Activated CD4-positive, alpha-beta T cell treated with anti-CD3 and anti-CD28 coated beads for 48 hours (primary cell): ENCODE measurements around the gene CTIF.
"Not testable (repeated sequence)": the region's sequence is repeated elsewhere in the genome, so short reads cannot be mapped to it uniquely, and the experiment has no call there.

Experiments
- DNase-seq: peaks from one replicate; pipeline ENCODE4 v3.0.0-alpha.2; 2020

CTIF gene

GRCh38 chr18:48715711-48716361, 177.0 kb downstream of the CTIF start:
- no peak for DNase-seq

GRCh38 chr18:48717227-48717626, 178.4 kb downstream of the CTIF start:
- DNase-seq, result not testable (repeated sequence)

DNA sequence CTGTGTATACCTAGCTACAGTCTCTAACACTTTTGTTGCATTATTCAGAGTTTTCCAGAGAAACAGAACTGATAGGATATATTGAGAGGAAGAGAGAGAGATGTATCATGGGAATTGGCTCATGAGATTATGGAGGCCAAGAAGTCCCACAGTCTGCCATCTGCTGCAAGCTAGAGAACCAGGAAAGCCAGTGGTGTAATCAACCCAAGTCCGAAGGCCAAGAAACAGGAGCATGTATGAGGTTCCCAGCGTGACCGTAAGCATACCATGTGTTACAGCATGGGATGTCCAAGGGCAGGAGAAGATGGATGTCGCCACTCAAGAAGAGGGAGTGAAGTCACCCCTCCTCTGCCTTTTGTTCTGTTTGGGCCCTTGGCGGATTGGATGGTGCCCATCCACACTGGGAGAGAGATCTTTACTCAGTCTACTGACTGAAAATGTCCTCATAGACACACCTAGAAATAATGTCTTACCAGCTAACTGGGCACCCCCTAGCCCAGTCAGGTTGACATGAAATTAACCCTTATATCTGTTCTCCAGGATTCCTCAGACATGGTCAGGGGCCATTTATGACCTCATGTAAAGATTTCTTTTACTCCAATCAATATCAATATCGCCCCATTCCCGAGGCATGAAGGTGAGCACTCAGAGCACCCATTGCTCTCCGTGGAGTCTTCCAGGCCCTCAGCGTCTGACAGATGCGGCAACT, 179.6 kb downstream of the CTIF start:
- DNase-seq, result no peak

- no peak for DNase-seq
Measured at GRCh38 chr18:48719388-48719787, 180.6 kb downstream of the CTIF start.

- DNase-seq, result no peak
Measured at GRCh38 chr18:48719974-48720654, 181.3 kb downstream of the CTIF start.

DNA sequence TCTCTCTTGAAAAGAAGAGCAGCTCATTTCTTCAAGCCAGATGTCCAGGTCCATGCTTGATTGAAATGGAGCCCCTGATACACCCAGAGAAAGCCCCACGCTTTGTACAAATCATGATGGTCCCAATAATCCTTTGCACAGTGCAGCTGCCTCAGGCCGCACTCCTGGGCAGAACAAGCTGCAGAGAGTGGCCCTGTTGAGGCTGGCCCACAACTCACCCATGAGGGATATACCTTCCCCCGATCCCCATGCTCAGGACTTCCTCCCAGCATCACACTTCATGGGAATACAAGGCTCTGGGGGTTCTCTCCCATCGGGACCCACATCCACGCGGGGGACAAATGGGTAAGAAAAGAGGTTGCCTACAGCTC, 181.8 kb downstream of the CTIF start:
- DNase-seq, result no peak

GRCh38 chr18:48721312-48721711, 182.5 kb downstream of the CTIF start:
- no peak for DNase-seq

DNA sequence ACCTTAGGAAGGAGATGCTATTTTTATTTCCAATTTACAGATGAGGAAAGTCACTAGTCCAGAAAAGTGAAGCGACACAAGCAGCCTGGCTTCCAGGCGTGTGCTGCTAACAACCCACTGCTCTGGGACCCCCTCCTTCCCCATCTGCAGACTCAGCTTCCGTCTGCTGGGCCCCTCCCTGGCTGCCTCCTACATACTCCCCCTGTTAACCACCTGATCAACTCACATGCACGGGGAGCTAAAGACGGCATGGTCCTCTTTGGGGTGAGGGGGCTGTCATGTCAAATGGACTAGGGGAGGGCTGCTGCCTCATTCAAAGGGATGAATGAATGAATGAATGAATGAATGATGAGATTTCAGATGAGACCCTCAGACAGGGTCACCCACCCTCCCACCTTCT, 184.2 kb downstream of the CTIF start:
- no peak for DNase-seq

DNA sequence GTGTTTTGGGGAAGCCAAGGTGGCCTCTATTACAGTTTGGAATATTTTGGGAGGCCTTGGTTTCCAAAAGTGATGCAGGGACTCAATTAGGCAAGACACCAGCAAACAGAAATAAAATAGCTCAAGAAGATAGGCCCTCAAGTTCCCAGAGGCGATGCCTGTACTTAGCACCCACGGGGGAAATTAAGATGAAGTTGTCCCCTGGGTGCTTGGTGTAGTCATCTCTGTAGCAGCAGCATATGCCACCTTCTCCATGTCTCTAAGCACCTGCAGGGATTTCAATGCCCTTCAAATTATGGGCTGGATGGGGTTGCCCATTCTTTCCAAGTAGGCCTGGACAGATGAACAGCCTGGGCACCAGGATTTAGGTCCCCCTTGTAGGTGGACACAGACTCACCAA, 185.0 kb downstream of the CTIF start:
- no peak for DNase-seq

- no peak for DNase-seq
Measured at GRCh38 chr18:48724442-48724841, 185.6 kb downstream of the CTIF start.

- DNase-seq, result no peak
Measured at GRCh38 chr18:48724939-48725338, 186.1 kb downstream of the CTIF start.

GRCh38 chr18:48725562-48725961, 186.7 kb downstream of the CTIF start:
- DNase-seq, result no peak

DNA sequence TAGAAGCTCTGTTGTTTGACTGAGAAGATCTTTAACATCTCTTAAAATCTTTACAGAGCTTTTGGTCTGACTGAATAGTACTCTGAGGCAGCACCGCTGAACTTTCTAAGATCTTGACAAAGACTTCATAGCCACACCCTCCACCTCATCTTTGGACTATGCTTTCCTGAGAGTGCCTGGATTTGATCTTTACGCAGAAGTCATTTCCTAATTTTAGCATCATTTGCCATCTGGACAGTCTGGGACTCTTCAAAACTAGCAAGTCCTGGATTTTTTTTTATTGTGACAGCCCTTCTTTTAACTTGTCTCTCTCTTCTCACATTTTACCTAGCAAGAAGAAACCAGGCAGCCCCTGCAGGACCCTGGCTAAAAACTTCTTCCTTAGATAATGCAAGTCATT, 188.8 kb downstream of the CTIF start:
- DNase-seq, result no peak

GRCh38 chr18:48728204-48728833, 189.5 kb downstream of the CTIF start:
- no peak for DNase-seq

GRCh38 chr18:48729404-48729803, 190.6 kb downstream of the CTIF start:
- no peak for DNase-seq

- DNase-seq, result no peak
Measured at GRCh38 chr18:48730010-48730409, 191.2 kb downstream of the CTIF start.

DNA sequence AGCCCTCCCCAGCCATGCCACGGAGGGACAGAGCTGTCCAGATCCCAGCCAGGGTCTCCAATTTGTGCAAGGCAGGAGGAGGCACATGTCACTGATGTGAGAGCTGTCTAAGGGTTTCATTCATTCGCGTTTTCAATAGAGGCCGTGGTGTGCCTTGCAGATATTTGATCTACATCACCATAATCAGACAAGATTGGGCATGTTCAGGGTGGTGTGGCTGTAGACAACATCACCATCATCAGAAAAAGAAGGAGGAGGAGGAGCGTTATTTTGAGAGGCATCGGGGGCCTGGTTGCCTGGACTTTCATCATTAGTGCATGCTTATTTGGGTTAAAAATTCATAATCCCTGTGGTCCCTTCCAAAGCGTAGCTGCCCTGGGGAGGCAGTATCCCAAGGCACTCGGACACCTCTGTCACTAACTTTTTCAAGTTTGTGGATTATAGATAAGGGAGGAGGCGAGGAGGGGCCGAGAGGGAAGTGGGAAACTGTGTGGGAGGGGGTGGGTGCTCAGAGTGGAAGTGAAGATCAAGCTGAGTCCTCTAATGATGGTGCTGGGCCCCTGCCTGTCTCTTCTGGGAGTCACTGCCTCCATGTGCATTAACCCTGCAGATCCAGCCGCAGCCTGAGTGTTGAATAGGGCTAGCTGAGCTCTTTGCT, 194.1 kb downstream of the CTIF start:
- no peak for DNase-seq

DNA sequence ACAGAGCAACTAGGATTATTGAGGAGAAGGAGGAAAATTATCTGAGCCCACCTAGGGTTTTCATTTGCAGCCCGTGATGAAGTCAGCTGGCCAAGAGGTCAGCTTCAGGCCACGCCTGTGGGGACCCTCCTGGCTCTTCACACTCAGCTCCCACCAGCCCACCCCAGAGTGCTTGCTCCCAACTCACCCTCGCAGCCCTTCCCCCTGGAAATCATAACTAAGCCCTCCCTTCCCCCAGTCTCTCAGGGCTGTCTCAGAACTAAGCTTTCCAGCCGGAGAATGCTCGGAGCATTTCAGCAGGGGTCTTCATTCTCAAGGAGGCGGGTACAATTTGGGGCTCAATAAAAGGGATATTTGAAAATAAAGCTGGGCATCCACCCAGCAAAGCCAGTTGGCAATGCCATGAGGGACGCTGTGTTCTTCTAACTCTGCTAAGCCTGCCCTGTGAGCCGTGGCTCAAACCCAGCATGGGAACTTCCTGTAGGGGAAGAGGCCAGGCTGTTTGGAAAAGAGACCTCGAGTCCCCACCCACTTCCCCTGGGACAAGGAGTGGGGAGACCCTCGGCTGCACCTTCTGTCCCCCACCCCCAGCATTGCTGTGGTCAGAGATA, 194.9 kb downstream of the CTIF start:
- DNase-seq, result no peak

- DNase-seq, result no peak
Measured at GRCh38 chr18:48734460-48734859, 195.6 kb downstream of the CTIF start.

DNA sequence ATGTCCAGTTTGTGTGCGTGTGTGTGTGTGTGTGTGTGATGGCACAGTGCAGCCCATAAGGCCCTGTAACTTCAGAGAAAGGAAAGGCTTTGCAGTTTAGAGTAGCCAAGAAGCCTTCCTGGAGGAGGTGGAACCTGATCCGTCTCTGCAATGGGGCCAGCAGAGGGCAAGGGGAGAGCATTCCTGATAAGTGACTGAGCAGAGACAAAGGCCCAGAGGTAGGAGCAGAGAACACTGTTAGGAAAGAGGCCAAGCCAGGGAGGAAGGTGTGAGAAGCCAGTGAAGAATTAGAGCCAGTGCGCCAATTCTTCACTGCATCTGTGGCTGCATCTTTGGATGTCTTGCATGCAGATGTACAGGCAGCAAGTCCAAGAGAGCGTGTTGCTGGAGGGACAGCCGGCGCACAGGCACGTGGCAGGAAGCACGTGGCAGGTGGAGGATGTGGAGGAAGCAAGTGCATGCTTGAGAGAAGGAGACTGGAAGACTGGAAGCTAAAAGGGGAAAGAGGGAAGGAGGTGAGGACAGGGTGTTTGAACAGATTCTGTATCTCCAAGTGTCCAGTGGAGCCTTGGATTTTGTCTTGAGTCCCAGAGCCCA, 196.3 kb downstream of the CTIF start:
- DNase-seq, result no peak

DNA sequence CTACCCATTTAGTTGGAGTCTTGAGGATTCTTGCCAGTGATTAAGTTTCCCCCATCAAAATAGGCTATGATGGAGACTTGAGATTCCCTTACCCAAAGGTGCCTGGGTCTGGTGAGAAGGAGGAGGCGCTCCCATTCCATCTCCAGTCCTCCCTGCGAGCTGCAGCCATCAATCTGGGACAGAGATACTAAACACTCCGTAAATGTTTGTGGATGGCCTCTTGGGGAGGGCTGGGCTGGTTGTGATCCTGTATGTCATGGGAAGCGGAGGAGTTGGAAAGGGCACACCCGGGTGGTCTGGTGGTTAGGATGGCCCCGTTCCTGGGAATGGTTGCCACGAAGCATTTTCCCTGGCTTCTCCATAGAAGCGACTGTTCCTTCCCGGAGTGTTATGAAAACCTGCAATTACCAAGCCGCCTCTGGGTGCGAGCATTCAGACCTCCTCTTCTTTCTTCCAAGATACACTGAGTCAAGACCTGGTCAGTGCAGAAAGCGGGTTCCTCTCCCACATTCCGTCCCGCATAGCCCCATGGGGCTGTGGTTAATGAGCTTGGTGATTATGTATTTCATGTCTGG, 196.9 kb downstream of the CTIF start:
- no peak for DNase-seq
